Measurements from ENCODE around the gene INO80D. TPM values are rescaled to one million over a fixed set of nuclear protein-coding genes. Genes with fewer than 3 reads are reported as not detected.

The INO80D gene
- total RNA-seq, 1 experiment from 2014 or later, result 46.0 TPM

GRCh38 chr2:206069417-206069816, 16.6 kb downstream of the INO80D start:
- H3K4me3 Mint-ChIP-seq, result no peak overlapping the region
- Histone ChIP-seq H4K91ac (ENCODE audit: insufficient read length, low read depth, low read length) (no peak overlapping the region), H3K56ac (ENCODE audit: insufficient read length, low read depth, low read length) (no peak overlapping the region), H3K14ac (ENCODE audit: insufficient read depth, low read length) (no peak overlapping the region), H4K5ac (ENCODE audit: insufficient read length, low read depth, low read length) (no peak overlapping the region), H2BK15ac (ENCODE audit: low read depth, low read length) (no peak overlapping the region), H3K18ac (ENCODE audit: insufficient read length, low read depth, low read length) (no peak overlapping the region), H3K23me2 (ENCODE audit: insufficient read length, low read depth, low read length, poor library complexity, severe bottlenecking) (no peaks in the 10 kb centered on the region), H3K27ac (ENCODE audit: insufficient read length, low read depth, low read length) (no peak overlapping the region), H2AFZ (ENCODE audit: low read length) (no peak overlapping the region), H3K27me3 (ENCODE audit: insufficient read depth, low read length) (no peaks in the 10 kb centered on the region), H3K23ac (ENCODE audit: insufficient read length, low read depth, low read length) (no peak overlapping the region), H2BK12ac (ENCODE audit: insufficient read length, low read depth, low read length) (no peak overlapping the region), H3K79me2 (ENCODE audit: insufficient read depth, low read length) (peaks cover 24% of the 10 kb centered on the region; the same call in 1 of the 2 replicates), H3K79me1 (ENCODE audit: insufficient read depth, low read depth, low read length, poor library complexity, severe bottlenecking) (peaks cover 10% of the 10 kb centered on the region), H2AK5ac (ENCODE audit: insufficient read length, low read length) (no peak overlapping the region), H3K4ac (ENCODE audit: low read depth, low read length) (no peak overlapping the region), H4K20me1 (ENCODE audit: control insufficient read depth, insufficient read depth, insufficient read length) (no peaks in the 10 kb centered on the region), H3K4me1 (ENCODE audit: insufficient read depth, low read length) (no peaks in the 10 kb centered on the region; the same call in 1 of the 2 replicates), H2BK20ac (ENCODE audit: low read depth, low read length, poor library complexity, severe bottlenecking) (no peak overlapping the region), H2BK5ac (ENCODE audit: insufficient read length, low read length) (no peak overlapping the region), H4K8ac (replicated peaks; ENCODE audit: insufficient read length, low read depth, low read length) (no peak overlapping the region), H3K4me2 (ENCODE audit: insufficient read depth, insufficient read length, low read length) (no peak overlapping the region), H3K9ac (ENCODE audit: extremely low read depth, insufficient read length, low read length) (no peak overlapping the region), H2BK120ac (ENCODE audit: low read depth, low read length, poor library complexity, severe bottlenecking) (no peak overlapping the region), H3T11ph (ENCODE audit: low read length) (no peak overlapping the region), H3K9me3 (ENCODE audit: control insufficient read depth, low read depth, low read length) (no peaks in the 10 kb centered on the region)
- no peaks in the 10 kb centered on the region for H3K27me3 Mint-ChIP-seq (ENCODE audit: low read depth)
- peaks cover 23 to 24% of the 10 kb centered on the region in 2 experiments for H3K4me1 Mint-ChIP-seq
- TF ChIP-seq, protein P1, sequence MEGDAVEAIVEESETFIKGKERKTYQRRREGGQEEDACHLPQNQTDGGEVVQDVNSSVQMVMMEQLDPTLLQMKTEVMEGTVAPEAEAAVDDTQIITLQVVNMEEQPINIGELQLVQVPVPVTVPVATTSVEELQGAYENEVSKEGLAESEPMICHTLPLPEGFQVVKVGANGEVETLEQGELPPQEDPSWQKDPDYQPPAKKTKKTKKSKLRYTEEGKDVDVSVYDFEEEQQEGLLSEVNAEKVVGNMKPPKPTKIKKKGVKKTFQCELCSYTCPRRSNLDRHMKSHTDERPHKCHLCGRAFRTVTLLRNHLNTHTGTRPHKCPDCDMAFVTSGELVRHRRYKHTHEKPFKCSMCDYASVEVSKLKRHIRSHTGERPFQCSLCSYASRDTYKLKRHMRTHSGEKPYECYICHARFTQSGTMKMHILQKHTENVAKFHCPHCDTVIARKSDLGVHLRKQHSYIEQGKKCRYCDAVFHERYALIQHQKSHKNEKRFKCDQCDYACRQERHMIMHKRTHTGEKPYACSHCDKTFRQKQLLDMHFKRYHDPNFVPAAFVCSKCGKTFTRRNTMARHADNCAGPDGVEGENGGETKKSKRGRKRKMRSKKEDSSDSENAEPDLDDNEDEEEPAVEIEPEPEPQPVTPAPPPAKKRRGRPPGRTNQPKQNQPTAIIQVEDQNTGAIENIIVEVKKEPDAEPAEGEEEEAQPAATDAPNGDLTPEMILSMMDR (conservative IDR thresholded peaks at IDR 0.05), result no peak
- peaks cover 6 to 19% (median 10%) of the 10 kb centered on the region in 3 experiments; a peak in 6 of 7 replicates for H3K36me3 Mint-ChIP-seq (ENCODE audit: insufficient read depth in 1 of 3, low read depth in 3 of 3)
- no peaks in the 10 kb centered on the region for H3K9me3 Mint-ChIP-seq
- no CpG with 5 or more reads among the region's 2 CpGs for WGBS (ENCODE audit: extremely low coverage, insufficient read length, low lambda C conversion rate)
- DNase-seq, result no peak
- peak overlapping the region; percentile 29 to 86 (median 70); a peak in 5 of 7 replicates for H3K27ac Mint-ChIP-seq

Data from H9 (cell line).